ENCODE results near the gene ZNF746.

- TF ChIP-seq CTCF (conservative IDR thresholded peaks at IDR 0.05; ENCODE audit: low read length) = peak; percentile 54
- TF ChIP-seq EZH2phosphoT487 (IDR thresholded peaks at IDR 0.05; ENCODE audit: borderline replicate concordance) = no peak
Observed at GRCh38 chr7:149460493-149461277, 36.9 kb downstream of the ZNF746 start, which contains the start of gene ZNF777.

Measured in Loucy (cell line).